ENCODE results near the gene RPP25L. TPM values are rescaled to one million over a fixed set of nuclear protein-coding genes. Genes with fewer than 3 reads are reported as not detected.

The RPP25L gene
- total RNA-seq, 5 donors from 2014 or later (not counting 1 experiment from before 2014, with no cell fraction given), result 9.3 to 28.6 (median 22.5) TPM

DNA sequence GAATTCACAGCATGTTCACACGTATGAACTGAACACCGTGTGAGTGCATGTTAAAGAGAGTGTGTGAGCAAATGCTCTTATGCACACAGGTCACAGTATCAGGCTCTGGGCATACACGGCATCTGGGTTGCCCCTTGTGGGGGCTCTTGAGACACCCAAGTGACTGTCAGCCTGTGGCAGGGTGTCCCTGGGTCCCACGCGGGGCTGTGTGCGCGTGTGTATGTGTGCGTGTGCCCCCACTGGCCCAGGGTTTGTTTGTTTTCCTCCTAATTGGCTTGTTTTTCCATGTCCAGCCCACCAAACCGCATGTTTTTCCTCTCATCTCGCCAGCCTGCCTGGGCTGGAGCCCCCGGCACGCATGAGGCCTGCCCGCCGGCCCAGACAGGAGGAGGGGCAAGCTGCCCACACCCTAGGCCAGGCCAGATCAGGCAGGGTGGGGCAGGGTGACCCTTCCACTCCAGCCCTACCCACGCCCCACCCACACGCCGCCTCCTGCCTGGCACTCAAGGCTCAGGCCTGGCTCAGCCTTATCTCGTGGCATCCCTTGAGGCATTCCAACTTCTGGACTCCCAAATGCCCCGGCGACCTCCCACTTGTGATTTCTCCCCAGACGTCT lies 51.2 kb downstream of the RPP25L start:
- H3K27ac Mint-ChIP-seq, result no peak overlapping the region

More for the DNA sequence above, 51.2 kb downstream of the RPP25L start:
- Mint-ChIP-seq H3K9me3 (peaks cover 0 to 3% (median 0%) of the 10 kb centered on the region in 3 donors), H3K36me3 (no peaks in the 10 kb centered on the region), H3K4me1 (no peaks in the 10 kb centered on the region), H3K4me3 (no peak overlapping the region), H3K27me3 (peaks cover 29 to 66% of the 10 kb centered on the region in 2 donors)
- H3K27ac ChIP-seq (ENCODE audit: low read length), result no peak overlapping the region
- no peaks in the 10 kb centered on the region for H3K4me1 ChIP-seq (ENCODE audit: control insufficient read depth in 1 of 2, extremely low read depth in 1 of 2, insufficient read depth in 2 of 2, low read length in 2 of 2)
- no peak for ATAC-seq (replicated peaks in 1 of 4)
- peaks cover 6 to 68% of the 10 kb centered on the region in 2 experiments for H3K27me3 ChIP-seq (replicated peaks in 1 of 2; ENCODE audit: control insufficient read depth in 2 of 2, extremely low read depth in 1 of 2, insufficient read depth in 2 of 2, low read length in 1 of 2)
- H3K9me3 ChIP-seq, result no peaks in the 10 kb centered on the region
- no peak overlapping the region for H3K4me3 ChIP-seq (ENCODE audit: control insufficient read depth in 1 of 2, extremely low read depth in 1 of 2, low read length in 1 of 2)
- POLR2A ChIA-PET, result interaction anchor here in 1 of 2 donors (0.5 kb wide), 1 partner anchor 23 kb away, joined by 5 read pairs; no protein-coding TSS in a partner anchor
- WGBS (ENCODE audit: insufficient coverage), result 83% methylated on average over 15 of the region's 21 CpGs
- CTCF ChIA-PET, result no interaction called here
- DNase-seq, result no peak
- H3K36me3 ChIP-seq (ENCODE audit: control insufficient read depth in 2 of 2, extremely low read depth in 1 of 2, insufficient read depth in 1 of 2, low read length in 1 of 2), result no peaks in the 10 kb centered on the region

Other genes starting within 250 kb of the RPP25L start
- gene MYORG, start 235.2 kb downstream of the RPP25L start, total RNA-seq, result 1 to 10 TPM in 3 of 5 donors, under 1 TPM in 2; 0.72 to 2.3 (median 1.6) TPM
- gene FAM219A, start 153.5 kb downstream of the RPP25L start, total RNA-seq, result 10 to 100 TPM; 10.7 to 20.7 (median 18.7) TPM
- not detected for gene DNAI1, start 153.3 kb downstream of the RPP25L start, total RNA-seq
- gene ENHO, start 89.1 kb downstream of the RPP25L start, total RNA-seq, result under 1 TPM in 2 of 5 donors, not detected in 3; 0.32 to 0.35 TPM
- not detected for gene CNTFR, start 22.4 kb downstream of the RPP25L start, total RNA-seq
- gene DCTN3, start 8.4 kb upstream of the RPP25L start, total RNA-seq, result 10 to 100 TPM; 60.8 to 82.9 (median 69.0) TPM
- under 1 TPM in 1 of 5 donors, not detected in 4; 0.38 TPM for gene ARID3C, start 17.0 kb upstream of the RPP25L start, total RNA-seq
- 10 to 100 TPM; 27.7 to 65.9 (median 60.9) TPM for gene SIGMAR1, start 25.7 kb upstream of the RPP25L start, total RNA-seq
- gene GALT, start 34.6 kb upstream of the RPP25L start, total RNA-seq, result 100 to 1,000 TPM; 177 to 255 (median 215) TPM
- 100 to 1,000 TPM; 166 to 220 (median 180) TPM for gene IL11RA, start 40.1 kb upstream of the RPP25L start, total RNA-seq
- not detected for gene CCL27, start 50.6 kb upstream of the RPP25L start, total RNA-seq
- gene CCL19, start 79.2 kb upstream of the RPP25L start, total RNA-seq, result not detected
- gene CCL21, start 98.0 kb upstream of the RPP25L start, total RNA-seq, result under 1 TPM in 2 of 5 donors, not detected in 3; 0.32 to 0.60 TPM

Data from T-cell (primary cell).